Natural killer cell treated with Interleukin-12 subunit alpha and Interleukin-12 subunit beta and Interleukin-15 and Interleukin-18, amount 100 ng/mL, for 72 hours (primary cell): ENCODE measurements around the gene CYTIP. TPM values are rescaled to one million over a fixed set of nuclear protein-coding genes. Genes with fewer than 3 reads are reported as not detected.

Experiments
- total RNA-seq, 2 donors: library from RNA; stranded (reverse); gene quantifications; one replicate each; pipeline ENCODE4 v1.2.3, GENCODE V29; 2022

CYTIP gene
- total RNA-seq, 2 donors from 2014 or later = 755 to 1,319 TPM

Other genes starting within 250 kb of the CYTIP start
- gene GALNT5, start 186.4 kb downstream of the CYTIP start, total RNA-seq = under 1 TPM; 0.10 to 0.14 TPM
- 1 to 10 TPM; 7.4 to 8.8 TPM for gene ERMN, start 118.3 kb downstream of the CYTIP start, total RNA-seq
- 1 to 10 TPM; 1.4 to 1.8 TPM for gene ACVR1C, start 184.8 kb upstream of the CYTIP start, total RNA-seq